SK-N-SH treated with all-trans-retinoic acid at 6 μM for 48 hours (cell line): ENCODE data around the gene NGLY1.

ENCODE experiments used
- ATAC-seq: fragments of 200-7000 bp; cut with Tn5 transposase; 3 replicates; pipeline ENCODE4 v1.9.1; 2020; ENCODE audit warnings: mild to moderate bottlenecking, moderate library complexity
- ARNTL ChIP-seq: fragments of 450-650 bp; formaldehyde crosslinking; IDR thresholded peaks from 2 replicates; pipeline ENCODE4 v1.5.0; 2020; ENCODE audit warnings: low read depth, mild to moderate bottlenecking, moderate library complexity, borderline replicate concordance
- GLIS3 ChIP-seq: fragments of 250-450 bp; sonication (Bioruptor Pico); IDR thresholded peaks from 2 replicates; pipeline ENCODE4 v1.5.0; 2020; ENCODE audit warnings: mild to moderate bottlenecking, moderate library complexity
- ISL1 ChIP-seq: fragments of 250-450 bp; sonication (Bioruptor Pico); IDR thresholded peaks from 2 replicates; pipeline ENCODE4 v2.1.2; 2022; ENCODE audit warnings: mild to moderate bottlenecking, moderate library complexity
- OSR1 ChIP-seq: fragments of 250-450 bp; sonication (Bioruptor Pico); IDR thresholded peaks from 2 replicates; pipeline ENCODE4 v1.8.0; 2022; ENCODE audit warnings: moderate library complexity, mild to moderate bottlenecking, inconsistent platforms
- PATZ1 ChIP-seq: fragments of 250-450 bp; sonication (Bioruptor Pico); IDR thresholded peaks from 2 replicates; pipeline ENCODE4 v1.8.0; 2020; ENCODE audit warnings: mild to moderate bottlenecking, moderate library complexity, borderline replicate concordance
- PPARA ChIP-seq: fragments of 250-450 bp; sonication (Bioruptor Pico); IDR thresholded peaks from 2 replicates; pipeline ENCODE4 v1.5.0; 2020; ENCODE audit warnings: mild to moderate bottlenecking, borderline replicate concordance
- RARB ChIP-seq: fragments of 250-450 bp; sonication (Bioruptor Pico); IDR thresholded peaks from 2 replicates; pipeline ENCODE4 v1.8.0; 2021; ENCODE audit warnings: mild to moderate bottlenecking, moderate library complexity
- SNAI2 ChIP-seq: fragments of 250-450 bp; sonication (Bioruptor Pico); IDR thresholded peaks from 2 replicates; pipeline ENCODE4 v1.5.0; 2020; ENCODE audit warnings: mild to moderate bottlenecking, moderate library complexity
- TCF4 ChIP-seq: fragments of 250-450 bp; sonication (Bioruptor Pico); IDR thresholded peaks from 2 replicates; pipeline ENCODE4 v1.8.0; 2021; ENCODE audit warnings: mild to moderate bottlenecking, moderate library complexity, borderline replicate concordance
- ZFP3 ChIP-seq: fragments of 250-450 bp; sonication (Bioruptor Pico); IDR thresholded peaks from 2 replicates; pipeline ENCODE4 v1.5.0; 2020; ENCODE audit warnings: mild to moderate bottlenecking, moderate library complexity
- ZFP30 ChIP-seq: fragments of 450-650 bp; formaldehyde crosslinking; IDR thresholded peaks from 2 replicates; pipeline ENCODE4 v1.5.0; 2022; ENCODE audit warnings: mild to moderate bottlenecking, moderate library complexity
- TF ChIP-seq, protein P1 (sequence below): fragments of 250-450 bp; sonication (Bioruptor Pico); IDR thresholded peaks from 2 replicates; pipeline ENCODE4 v1.5.0; 2020; ENCODE audit warnings: mild to moderate bottlenecking, moderate library complexity
- TF ChIP-seq, protein P2 (sequence below): fragments of 250-450 bp; sonication (Bioruptor Pico); IDR thresholded peaks from 2 replicates; pipeline ENCODE4 v1.5.1; 2020; ENCODE audit warnings: low read depth, mild to moderate bottlenecking, moderate library complexity
- TF ChIP-seq, protein P3 (sequence below): fragments of 250-450 bp; sonication (Bioruptor Pico); IDR thresholded peaks from 2 replicates; pipeline ENCODE4 v1.8.0; 2021; ENCODE audit warnings: low read depth, mild to moderate bottlenecking, moderate library complexity, borderline replicate concordance
- TF ChIP-seq, protein P4 (sequence below): fragments of 250-450 bp; sonication (Bioruptor Pico); IDR thresholded peaks from 2 replicates; pipeline ENCODE4 v1.5.1; 2021; ENCODE audit warnings: mild to moderate bottlenecking, moderate library complexity

NGLY1 gene, protein sequence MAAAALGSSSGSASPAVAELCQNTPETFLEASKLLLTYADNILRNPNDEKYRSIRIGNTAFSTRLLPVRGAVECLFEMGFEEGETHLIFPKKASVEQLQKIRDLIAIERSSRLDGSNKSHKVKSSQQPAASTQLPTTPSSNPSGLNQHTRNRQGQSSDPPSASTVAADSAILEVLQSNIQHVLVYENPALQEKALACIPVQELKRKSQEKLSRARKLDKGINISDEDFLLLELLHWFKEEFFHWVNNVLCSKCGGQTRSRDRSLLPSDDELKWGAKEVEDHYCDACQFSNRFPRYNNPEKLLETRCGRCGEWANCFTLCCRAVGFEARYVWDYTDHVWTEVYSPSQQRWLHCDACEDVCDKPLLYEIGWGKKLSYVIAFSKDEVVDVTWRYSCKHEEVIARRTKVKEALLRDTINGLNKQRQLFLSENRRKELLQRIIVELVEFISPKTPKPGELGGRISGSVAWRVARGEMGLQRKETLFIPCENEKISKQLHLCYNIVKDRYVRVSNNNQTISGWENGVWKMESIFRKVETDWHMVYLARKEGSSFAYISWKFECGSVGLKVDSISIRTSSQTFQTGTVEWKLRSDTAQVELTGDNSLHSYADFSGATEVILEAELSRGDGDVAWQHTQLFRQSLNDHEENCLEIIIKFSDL

GRCh38 chr3:25782938-25783660 is at the start of gene NGLY1:
TSS of gene NGLY1 (minus strand) at chr3:25783443. CDS start at chr3:25783390, 53 bp downstream.
- peak; percentile 98 for ATAC-seq
- TF ChIP-seq ZFP3 (CRISPR knock-in tag) (peak; percentile 95), PPARA (CRISPR knock-in tag) (no peak)
- TF ChIP-seq, all 23 proteins: peak for 1

GRCh38 chr3:25831578-25831977 is 48.3 kb upstream of the NGLY1 start:
- peak; percentile 80 for ATAC-seq
- TF ChIP-seq TCF4 (CRISPR knock-in tag) (no peak), PATZ1 (CRISPR knock-in tag) (no peak), SNAI2 (CRISPR knock-in tag) (no peak), ZFP3 (CRISPR knock-in tag) (no peak), OSR1 (CRISPR knock-in tag) (no peak), RARB (no peak), ARNTL (CRISPR knock-in tag) (no peak), GLIS3 (CRISPR knock-in tag) (no peak), ISL1 (no peak)
- TF ChIP-seq, protein P1, sequence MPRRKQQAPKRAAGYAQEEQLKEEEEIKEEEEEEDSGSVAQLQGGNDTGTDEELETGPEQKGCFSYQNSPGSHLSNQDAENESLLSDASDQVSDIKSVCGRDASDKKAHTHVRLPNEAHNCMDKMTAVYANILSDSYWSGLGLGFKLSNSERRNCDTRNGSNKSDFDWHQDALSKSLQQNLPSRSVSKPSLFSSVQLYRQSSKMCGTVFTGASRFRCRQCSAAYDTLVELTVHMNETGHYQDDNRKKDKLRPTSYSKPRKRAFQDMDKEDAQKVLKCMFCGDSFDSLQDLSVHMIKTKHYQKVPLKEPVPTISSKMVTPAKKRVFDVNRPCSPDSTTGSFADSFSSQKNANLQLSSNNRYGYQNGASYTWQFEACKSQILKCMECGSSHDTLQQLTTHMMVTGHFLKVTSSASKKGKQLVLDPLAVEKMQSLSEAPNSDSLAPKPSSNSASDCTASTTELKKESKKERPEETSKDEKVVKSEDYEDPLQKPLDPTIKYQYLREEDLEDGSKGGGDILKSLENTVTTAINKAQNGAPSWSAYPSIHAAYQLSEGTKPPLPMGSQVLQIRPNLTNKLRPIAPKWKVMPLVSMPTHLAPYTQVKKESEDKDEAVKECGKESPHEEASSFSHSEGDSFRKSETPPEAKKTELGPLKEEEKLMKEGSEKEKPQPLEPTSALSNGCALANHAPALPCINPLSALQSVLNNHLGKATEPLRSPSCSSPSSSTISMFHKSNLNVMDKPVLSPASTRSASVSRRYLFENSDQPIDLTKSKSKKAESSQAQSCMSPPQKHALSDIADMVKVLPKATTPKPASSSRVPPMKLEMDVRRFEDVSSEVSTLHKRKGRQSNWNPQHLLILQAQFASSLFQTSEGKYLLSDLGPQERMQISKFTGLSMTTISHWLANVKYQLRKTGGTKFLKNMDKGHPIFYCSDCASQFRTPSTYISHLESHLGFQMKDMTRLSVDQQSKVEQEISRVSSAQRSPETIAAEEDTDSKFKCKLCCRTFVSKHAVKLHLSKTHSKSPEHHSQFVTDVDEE (CRISPR knock-in tag): no peak
- TF ChIP-seq, protein P2, sequence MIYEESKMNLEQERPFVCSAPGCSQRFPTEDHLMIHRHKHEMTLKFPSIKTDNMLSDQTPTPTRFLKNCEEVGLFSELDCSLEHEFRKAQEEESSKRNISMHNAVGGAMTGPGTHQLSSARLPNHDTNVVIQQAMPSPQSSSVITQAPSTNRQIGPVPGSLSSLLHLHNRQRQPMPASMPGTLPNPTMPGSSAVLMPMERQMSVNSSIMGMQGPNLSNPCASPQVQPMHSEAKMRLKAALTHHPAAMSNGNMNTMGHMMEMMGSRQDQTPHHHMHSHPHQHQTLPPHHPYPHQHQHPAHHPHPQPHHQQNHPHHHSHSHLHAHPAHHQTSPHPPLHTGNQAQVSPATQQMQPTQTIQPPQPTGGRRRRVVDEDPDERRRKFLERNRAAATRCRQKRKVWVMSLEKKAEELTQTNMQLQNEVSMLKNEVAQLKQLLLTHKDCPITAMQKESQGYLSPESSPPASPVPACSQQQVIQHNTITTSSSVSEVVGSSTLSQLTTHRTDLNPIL (CRISPR knock-in tag): no peak
- TF ChIP-seq, protein P3, sequence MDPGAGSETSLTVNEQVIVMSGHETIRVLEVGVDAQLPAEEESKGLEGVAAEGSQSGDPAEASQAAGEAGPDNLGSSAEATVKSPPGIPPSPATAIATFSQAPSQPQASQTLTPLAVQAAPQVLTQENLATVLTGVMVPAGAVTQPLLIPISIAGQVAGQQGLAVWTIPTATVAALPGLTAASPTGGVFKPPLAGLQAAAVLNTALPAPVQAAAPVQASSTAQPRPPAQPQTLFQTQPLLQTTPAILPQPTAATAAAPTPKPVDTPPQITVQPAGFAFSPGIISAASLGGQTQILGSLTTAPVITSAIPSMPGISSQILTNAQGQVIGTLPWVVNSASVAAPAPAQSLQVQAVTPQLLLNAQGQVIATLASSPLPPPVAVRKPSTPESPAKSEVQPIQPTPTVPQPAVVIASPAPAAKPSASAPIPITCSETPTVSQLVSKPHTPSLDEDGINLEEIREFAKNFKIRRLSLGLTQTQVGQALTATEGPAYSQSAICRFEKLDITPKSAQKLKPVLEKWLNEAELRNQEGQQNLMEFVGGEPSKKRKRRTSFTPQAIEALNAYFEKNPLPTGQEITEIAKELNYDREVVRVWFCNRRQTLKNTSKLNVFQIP (CRISPR knock-in tag): no peak
- TF ChIP-seq, protein P4, sequence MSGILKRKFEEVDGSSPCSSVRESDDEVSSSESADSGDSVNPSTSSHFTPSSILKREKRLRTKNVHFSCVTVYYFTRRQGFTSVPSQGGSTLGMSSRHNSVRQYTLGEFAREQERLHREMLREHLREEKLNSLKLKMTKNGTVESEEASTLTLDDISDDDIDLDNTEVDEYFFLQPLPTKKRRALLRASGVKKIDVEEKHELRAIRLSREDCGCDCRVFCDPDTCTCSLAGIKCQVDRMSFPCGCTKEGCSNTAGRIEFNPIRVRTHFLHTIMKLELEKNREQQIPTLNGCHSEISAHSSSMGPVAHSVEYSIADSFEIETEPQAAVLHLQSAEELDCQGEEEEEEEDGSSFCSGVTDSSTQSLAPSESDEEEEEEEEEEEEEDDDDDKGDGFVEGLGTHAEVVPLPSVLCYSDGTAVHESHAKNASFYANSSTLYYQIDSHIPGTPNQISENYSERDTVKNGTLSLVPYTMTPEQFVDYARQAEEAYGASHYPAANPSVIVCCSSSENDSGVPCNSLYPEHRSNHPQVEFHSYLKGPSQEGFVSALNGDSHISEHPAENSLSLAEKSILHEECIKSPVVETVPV (CRISPR knock-in tag): no peak

DNA sequence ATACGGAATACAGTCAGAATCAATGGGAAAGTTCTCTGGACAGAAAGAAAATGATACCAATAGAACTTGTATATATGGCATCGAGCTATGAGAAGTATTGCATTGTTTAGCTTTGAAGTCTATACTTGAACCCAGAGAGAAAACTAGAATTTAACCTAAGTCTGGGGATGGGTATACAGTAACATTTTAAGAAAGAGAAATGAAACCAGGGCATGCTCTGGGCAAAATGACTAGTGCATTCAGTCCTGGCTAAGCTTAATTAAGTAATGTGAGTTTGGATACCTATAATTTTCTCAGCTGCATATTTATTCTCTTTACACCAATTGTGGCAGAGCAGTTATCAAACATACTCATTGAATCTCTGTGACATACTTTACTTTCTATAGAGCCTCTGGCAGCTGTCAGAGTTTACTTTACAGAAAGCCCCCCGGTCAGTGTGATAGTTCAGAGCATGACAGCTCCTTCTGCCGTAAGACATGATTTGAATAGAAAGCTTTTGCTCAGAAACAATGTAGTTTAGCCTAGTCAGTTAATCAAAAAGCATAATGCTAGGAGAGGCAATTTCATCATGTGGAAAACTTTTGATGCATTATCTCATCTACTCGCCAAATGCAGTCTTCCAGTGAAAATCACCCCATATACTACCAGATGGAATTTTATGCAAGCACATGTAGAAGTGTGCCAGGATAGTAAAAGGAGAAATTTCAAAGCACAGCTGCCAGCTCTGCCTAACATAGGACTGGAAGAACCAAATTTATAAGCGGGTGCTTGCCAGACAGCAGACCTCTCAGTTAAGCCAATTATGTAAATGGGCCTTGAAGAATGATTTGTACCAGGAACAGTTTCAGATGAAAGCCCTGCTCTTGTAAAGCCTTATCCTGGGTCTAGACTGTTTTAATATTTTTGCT is 47.4 kb upstream of the NGLY1 start:
- TF ChIP-seq ZFP30 (CRISPR knock-in tag): no peak
- peak; percentile 20; the same call in 1 of the 2 replicates for TF ChIP-seq TCF4 (CRISPR knock-in tag)
- no peak for TF ChIP-seq OSR1 (CRISPR knock-in tag)
- peak; percentile 30; the same call in 1 of the 3 replicates for ATAC-seq
